Brain microvascular endothelial cell (primary cell): ENCODE results near the gene BTN3A1.

Experiments
- DNase-seq: peaks from one replicate; pipeline ENCODE4 v3.0.0-alpha.2; 2020
- H3K27ac ChIP-seq: fragments of 250-450 bp; sonication (Bioruptor Pico); 2 replicates; pipeline ENCODE4 v1.5.1; 2020; ENCODE audit warnings: mild to moderate bottlenecking, moderate library complexity
- H3K27me3 ChIP-seq: fragments of 250-450 bp; sonication (Bioruptor Pico); replicated peaks from 2 replicates; pipeline ENCODE4 v1.5.1; 2020; ENCODE audit warnings: mild to moderate bottlenecking
- H3K36me3 ChIP-seq: fragments of 250-450 bp; sonication (Bioruptor Pico); replicated peaks from 2 replicates; pipeline ENCODE4 v1.5.1; 2020; ENCODE audit warnings: mild to moderate bottlenecking
- H3K4me3 ChIP-seq: 2 replicates; pipeline ENCODE4 v1.5.1; 2011; ENCODE audit warnings: low read depth, mild to moderate bottlenecking, control low read depth, low read length, moderate library complexity
- in situ Hi-C: cut with HindIII; loops from 2 replicates; pipeline ENCODE4 v1.10.0; 2017; ENCODE audit warnings: low sequenced_read_pairs, low pct_ligation_motif_present
- TF ChIP-seq, protein P1 (sequence below): IDR thresholded peaks from 2 replicates; pipeline ENCODE4 v1.5.1; 2011; ENCODE audit warnings: low read depth, mild to moderate bottlenecking, moderate library complexity, low read length, control low read depth, inconsistent platforms; ENCODE audit errors: missing control alignments

The BTN3A1 gene

DNA sequence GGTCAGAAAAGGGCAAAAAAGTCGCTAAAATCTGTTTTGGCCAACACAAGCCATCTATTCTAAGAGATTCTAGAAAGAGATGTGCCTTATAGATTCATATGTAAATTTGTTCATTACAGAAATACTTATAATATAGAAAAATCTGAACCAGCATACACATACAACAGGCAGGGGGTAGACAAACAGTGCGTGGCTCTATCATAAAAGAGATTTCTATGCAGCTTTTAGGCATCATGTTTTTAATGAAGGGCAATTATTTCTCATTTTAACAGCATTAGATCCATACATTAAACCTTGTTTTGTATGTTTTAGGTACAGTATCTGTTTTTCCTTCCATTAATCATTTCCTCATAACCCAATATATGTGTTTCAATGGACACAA lies 38.9 kb downstream of the BTN3A1 start:
- TF ChIP-seq, protein P1, sequence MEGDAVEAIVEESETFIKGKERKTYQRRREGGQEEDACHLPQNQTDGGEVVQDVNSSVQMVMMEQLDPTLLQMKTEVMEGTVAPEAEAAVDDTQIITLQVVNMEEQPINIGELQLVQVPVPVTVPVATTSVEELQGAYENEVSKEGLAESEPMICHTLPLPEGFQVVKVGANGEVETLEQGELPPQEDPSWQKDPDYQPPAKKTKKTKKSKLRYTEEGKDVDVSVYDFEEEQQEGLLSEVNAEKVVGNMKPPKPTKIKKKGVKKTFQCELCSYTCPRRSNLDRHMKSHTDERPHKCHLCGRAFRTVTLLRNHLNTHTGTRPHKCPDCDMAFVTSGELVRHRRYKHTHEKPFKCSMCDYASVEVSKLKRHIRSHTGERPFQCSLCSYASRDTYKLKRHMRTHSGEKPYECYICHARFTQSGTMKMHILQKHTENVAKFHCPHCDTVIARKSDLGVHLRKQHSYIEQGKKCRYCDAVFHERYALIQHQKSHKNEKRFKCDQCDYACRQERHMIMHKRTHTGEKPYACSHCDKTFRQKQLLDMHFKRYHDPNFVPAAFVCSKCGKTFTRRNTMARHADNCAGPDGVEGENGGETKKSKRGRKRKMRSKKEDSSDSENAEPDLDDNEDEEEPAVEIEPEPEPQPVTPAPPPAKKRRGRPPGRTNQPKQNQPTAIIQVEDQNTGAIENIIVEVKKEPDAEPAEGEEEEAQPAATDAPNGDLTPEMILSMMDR: no peak

DNA sequence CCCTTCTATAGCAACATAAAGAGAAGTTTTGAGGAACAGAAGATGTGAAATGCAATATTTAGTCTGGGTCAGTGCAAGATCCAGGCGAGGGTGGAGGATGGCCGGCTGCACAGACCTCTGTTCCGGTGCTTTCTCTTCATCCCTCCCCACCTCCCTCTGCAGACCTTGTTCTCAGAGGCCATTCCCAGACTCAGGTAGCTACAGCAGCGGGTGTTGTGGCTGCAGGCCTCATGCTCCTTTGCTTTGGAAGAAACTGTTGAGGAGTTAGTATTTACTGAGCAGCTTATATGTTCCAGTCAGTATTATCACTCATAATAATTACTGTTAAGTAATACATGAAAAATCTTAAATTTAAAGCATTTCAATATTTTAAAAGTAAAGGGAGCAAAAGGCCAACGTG lies 39.9 kb downstream of the BTN3A1 start:
- in situ Hi-C loops: no loop called here
- H3K4me3 ChIP-seq: no peak overlapping the region
- TF ChIP-seq, protein P1: no peak
- no peaks in the 10 kb centered on the region for H3K27me3 ChIP-seq
- DNase-seq: no peak
- H3K27ac ChIP-seq: no peak overlapping the region
- H3K36me3 ChIP-seq: peaks cover 14% of the 10 kb centered on the region

More for the DNA sequence above, 38.9 kb downstream of the BTN3A1 start:
- DNase-seq: no peak
- Histone ChIP-seq H3K27me3 (no peaks in the 10 kb centered on the region), H3K27ac (peak overlapping the region; percentile 85), H3K4me3 (peak overlapping the region; percentile 62), H3K36me3 (peaks cover 11% of the 10 kb centered on the region)
- in situ Hi-C loops: no loop called here

DNA sequence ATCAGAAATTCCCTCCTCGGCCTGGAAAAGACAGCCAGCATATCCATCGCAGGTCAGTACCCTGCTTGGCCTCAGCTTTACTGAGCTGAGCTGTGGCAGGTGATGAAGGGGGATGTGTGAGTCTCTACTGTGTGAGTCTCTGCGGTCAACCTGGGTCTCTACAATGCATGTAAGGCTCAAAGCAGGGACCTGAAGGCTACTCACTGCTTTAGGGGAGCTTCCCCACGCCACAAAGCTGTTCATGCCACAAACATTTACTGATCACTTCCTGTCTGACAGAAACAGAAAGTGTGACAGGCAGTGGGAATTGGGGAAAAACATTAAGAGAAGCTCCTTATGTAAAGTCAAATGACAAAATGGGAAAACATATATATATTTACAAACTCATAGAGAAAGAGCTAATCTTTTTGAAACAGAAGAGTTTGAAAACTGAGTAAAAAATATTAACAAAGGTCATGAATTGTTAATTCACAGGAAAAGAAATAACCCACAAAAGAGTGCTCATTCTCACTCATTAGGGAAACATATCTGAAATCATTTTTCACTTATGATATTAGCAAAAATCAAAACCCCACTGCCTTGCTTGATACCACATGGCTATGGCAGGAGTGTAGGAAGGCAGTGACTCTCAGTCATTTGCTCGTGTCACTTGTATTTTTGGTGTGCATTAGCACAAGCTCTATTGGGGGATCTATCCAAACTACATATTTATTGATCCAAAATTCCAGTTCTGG lies 44.0 kb downstream of the BTN3A1 start:
- TF ChIP-seq, protein P1: no peak
- Histone ChIP-seq H3K27me3 (no peaks in the 10 kb centered on the region), H3K27ac (no peak overlapping the region), H3K4me3 (no peak overlapping the region), H3K36me3 (peaks cover 33% of the 10 kb centered on the region)
- DNase-seq: no peak
- in situ Hi-C loops: no loop called here

DNA sequence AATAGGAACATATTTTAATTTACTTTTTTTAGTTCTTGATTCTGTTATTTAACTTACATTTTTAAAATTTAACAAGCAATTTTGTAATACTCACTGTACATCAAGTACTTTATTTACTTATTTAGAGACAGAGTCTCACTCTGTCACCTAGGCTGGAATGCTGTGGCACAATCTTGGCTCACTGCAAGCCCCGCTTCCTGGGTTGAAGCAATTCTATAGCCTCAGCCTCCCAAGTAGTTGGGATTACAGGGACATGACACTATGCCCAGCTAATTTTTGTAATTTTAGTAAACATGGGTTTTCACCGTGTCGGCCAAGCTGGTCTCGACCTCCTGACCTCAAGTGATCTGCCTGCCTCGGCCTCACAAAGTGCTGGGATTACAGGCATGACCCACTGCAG lies 45.2 kb downstream of the BTN3A1 start:
- Histone ChIP-seq H3K36me3 (peaks cover 33% of the 10 kb centered on the region), H3K27ac (no peak overlapping the region), H3K27me3 (no peaks in the 10 kb centered on the region), H3K4me3 (no peak overlapping the region)
- in situ Hi-C loops: no loop called here
- no peak for DNase-seq
- TF ChIP-seq, protein P1: no peak

DNA sequence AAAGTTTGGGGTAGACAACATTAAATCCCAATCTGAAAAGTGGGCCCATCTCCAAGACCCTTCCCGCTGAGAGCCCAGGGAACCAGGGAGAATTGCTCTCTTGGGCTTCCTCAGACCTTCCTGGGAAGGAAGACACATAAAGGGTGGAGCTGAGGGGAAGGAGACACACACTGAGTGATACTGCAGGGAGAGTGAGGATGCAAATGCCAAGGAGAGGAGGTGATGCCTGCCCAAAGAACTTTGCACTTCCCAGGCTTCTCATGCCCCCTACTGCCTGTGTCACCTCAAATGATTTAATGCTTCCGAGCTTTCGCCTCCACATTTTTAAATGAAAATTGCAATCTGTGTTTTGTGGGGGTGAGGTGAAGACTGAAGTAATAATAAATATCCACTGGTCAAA lies 48.2 kb downstream of the BTN3A1 start:
- TF ChIP-seq, protein P1: no peak
- in situ Hi-C loops: no loop called here
- Histone ChIP-seq H3K36me3 (peaks cover 24% of the 10 kb centered on the region), H3K4me3 (no peak overlapping the region), H3K27ac (no peak overlapping the region), H3K27me3 (no peaks in the 10 kb centered on the region)
- no peak for DNase-seq
